Neural cell (in vitro differentiated cells): ENCODE measurements around the gene PHF2. TPM values are rescaled to one million over a fixed set of nuclear protein-coding genes. Genes with fewer than 3 reads are reported as not detected.

Source experiments
- H2AFZ ChIP-seq: fragments of 200-600, 300-800 bp; sonication (generic), shearing (Covaris generic); 2 replicates; pipeline ENCODE4 v1.6.0; 2014; ENCODE audit warnings: low read depth, mild to moderate bottlenecking, antibody characterized with exemption, low read length, moderate library complexity
- H3F3A ChIP-seq: fragments of 200-600 bp; shearing (Covaris generic); 2 replicates; pipeline ENCODE4 v1.6.1; 2016; ENCODE audit warnings: mild to moderate bottlenecking, moderate library complexity, mixed read lengths, antibody characterized with exemption, low read length; ENCODE audit not compliant: insufficient read depth, poor library complexity, severe bottlenecking
- H3K27ac ChIP-seq: fragments of 200-600, 300-800 bp; sonication (generic), shearing (Covaris generic); 2 replicates; pipeline ENCODE4 v1.5.1; 2014; ENCODE audit warnings: mild to moderate bottlenecking, low read length, moderate library complexity
- H3K27me3 ChIP-seq: fragments of 300-800, 200-600 bp; sonication (generic), shearing (Covaris generic); 2 replicates; pipeline ENCODE4 v1.6.0; 2014; ENCODE audit warnings: mild to moderate bottlenecking, low read depth, low read length, moderate library complexity; ENCODE audit not compliant: insufficient read depth
- H3K36me3 ChIP-seq: fragments of 300-800, 200-600 bp; sonication (generic), shearing (Covaris generic); 2 replicates; pipeline ENCODE4 v1.5.1; 2014; ENCODE audit warnings: mild to moderate bottlenecking, antibody characterized with exemption, low read length, moderate library complexity; ENCODE audit not compliant: insufficient read depth
- H3K4me2 ChIP-seq: fragments of 300-800, 200-600 bp; sonication (generic), shearing (Covaris generic); 2 replicates; pipeline ENCODE4 v1.6.0; 2014; ENCODE audit warnings: mild to moderate bottlenecking, low read length
- H3K4me3 ChIP-seq: fragments of 300-800, 200-600 bp; sonication (generic), shearing (Covaris generic); 2 replicates; pipeline ENCODE4 v1.5.1; 2014; ENCODE audit warnings: mild to moderate bottlenecking, low read length, moderate library complexity
- H3K79me2 ChIP-seq: fragments of 200-600 bp; shearing (Covaris generic); replicated peaks from 2 replicates; pipeline ENCODE4 v1.6.0; 2014; ENCODE audit warnings: mild to moderate bottlenecking, low read length, moderate library complexity; ENCODE audit not compliant: insufficient read depth
- H3K9ac ChIP-seq: fragments of 300-800, 200-600 bp; sonication (generic), shearing (Covaris generic); 2 replicates; pipeline ENCODE4 v1.6.1; 2016; ENCODE audit warnings: mild to moderate bottlenecking, low read length, mixed read lengths
- H3K9me2 ChIP-seq: fragments of 200-600 bp; shearing (Covaris generic); 2 replicates; pipeline ENCODE4 v1.6.1; 2016; ENCODE audit warnings: mild to moderate bottlenecking, low read length, mixed read lengths; ENCODE audit not compliant: insufficient read depth
- H3K9me3 ChIP-seq: fragments of 200-600, 300-800 bp; sonication (generic), shearing (Covaris generic); 2 replicates; pipeline ENCODE4 v1.6.1; 2016; ENCODE audit warnings: mild to moderate bottlenecking, mixed run types, low read length, moderate library complexity, mixed read lengths
- H4K20me1 ChIP-seq: fragments of 200-600 bp; shearing (Covaris generic); 2 replicates; pipeline ENCODE4 v1.6.1; 2016; ENCODE audit warnings: mild to moderate bottlenecking, mixed run types; ENCODE audit not compliant: insufficient read depth
- CTCF ChIP-seq: fragments of 450-650 bp; IDR thresholded peaks from 2 replicates; pipeline ENCODE4 v1.5.1; 2014; ENCODE audit warnings: antibody characterized with exemption, mild to moderate bottlenecking, moderate library complexity; ENCODE audit not compliant: poor library complexity, severe bottlenecking
- EP300 ChIP-seq: fragments of 450-650 bp; conservative IDR thresholded peaks from 2 replicates; pipeline ENCODE4 v1.6.1; 2014; ENCODE audit warnings: antibody characterized with exemption, mild to moderate bottlenecking, moderate library complexity; ENCODE audit not compliant: poor library complexity, severe bottlenecking
- MXI1 ChIP-seq: fragments of 450-650 bp; conservative IDR thresholded peaks from 2 replicates; pipeline ENCODE4 v1.6.1; 2014; ENCODE audit warnings: antibody characterized with exemption, mild to moderate bottlenecking; ENCODE audit not compliant: poor library complexity, severe bottlenecking
- POLR2AphosphoS5 ChIP-seq: IDR thresholded peaks from 2 replicates; pipeline ENCODE4 v1.6.1; 2012
- RAD21 ChIP-seq: fragments of 450-650 bp; conservative IDR thresholded peaks from 2 replicates; pipeline ENCODE4 v1.6.1; 2014; ENCODE audit warnings: antibody characterized with exemption, mild to moderate bottlenecking, moderate library complexity
- REST ChIP-seq: IDR thresholded peaks from 2 replicates; pipeline ENCODE4 v1.6.1; 2012; ENCODE audit warnings: borderline replicate concordance
- SMC3 ChIP-seq: fragments of 450-650 bp; conservative IDR thresholded peaks from 2 replicates; pipeline ENCODE4 v1.6.1; 2014; ENCODE audit warnings: antibody characterized with exemption, mild to moderate bottlenecking, moderate library complexity; ENCODE audit not compliant: poor library complexity
- TAF1 ChIP-seq: IDR thresholded peaks from 2 replicates; pipeline ENCODE4 v1.6.1; 2012; ENCODE audit warnings: low read depth
- polyA plus RNA-seq: library from polyadenylated mRNA; depleted of rRNA; stranded (reverse); fragments of >200 nt; gene quantifications from 2 replicates; pipeline ENCODE4 v1.2.3, GENCODE V29; 2014

The PHF2 gene
- polyA plus RNA-seq, 1 donor from 2014 or later, result 42.4 TPM

- Histone ChIP-seq H3K9me3 (no peaks in the 10 kb centered on the region), H3F3A (no peaks in the 10 kb centered on the region), H3K4me2 (no peak overlapping the region), H4K20me1 (peaks cover 3% of the 10 kb centered on the region), H3K4me3 (no peak overlapping the region), H3K9me2 (no peaks in the 10 kb centered on the region), H2AFZ (no peak overlapping the region), H3K36me3 (no peaks in the 10 kb centered on the region), H3K27ac (no peak overlapping the region), H3K79me2 (peaks cover 44% of the 10 kb centered on the region), H3K27me3 (no peaks in the 10 kb centered on the region), H3K9ac (no peak overlapping the region)
- TF ChIP-seq POLR2AphosphoS5 (no peak), MXI1 (no peak), EP300 (no peak), CTCF (no peak)
Observed at GRCh38 chr9:93595461-93595860, 19.1 kb downstream of the PHF2 start.

DNA sequence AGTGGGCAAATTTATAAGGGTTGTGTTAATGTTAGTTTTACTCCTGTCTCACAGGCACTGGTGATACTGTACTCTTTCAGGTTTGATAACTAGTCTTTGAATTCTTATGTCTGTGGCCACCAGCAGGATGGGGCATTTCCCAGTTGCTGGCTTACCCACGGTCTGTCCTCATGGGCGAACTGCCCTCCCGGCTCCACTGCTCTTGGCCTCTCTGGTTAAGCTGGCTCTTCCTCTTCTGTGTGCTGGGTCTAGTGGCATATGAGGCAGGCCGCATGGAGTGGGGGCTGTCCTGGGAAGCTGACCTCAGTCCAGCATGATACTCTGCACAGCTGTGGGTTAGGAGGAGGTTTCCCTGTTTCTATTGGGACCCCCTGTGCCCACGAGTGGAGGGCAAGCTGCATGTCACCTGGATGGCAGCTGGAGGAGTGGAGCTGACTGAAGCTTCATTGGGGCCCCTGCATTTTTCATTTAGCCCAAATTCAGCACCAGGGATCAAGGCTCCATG, 19.5 kb downstream of the PHF2 start:
- no peaks in the 10 kb centered on the region for H3K9me3 ChIP-seq
- H4K20me1 ChIP-seq, result peaks cover 2% of the 10 kb centered on the region
- H3K4me2 ChIP-seq, result no peak overlapping the region
- H2AFZ ChIP-seq, result no peak overlapping the region
- H3K9ac ChIP-seq, result no peak overlapping the region
- no peak overlapping the region for H3K4me3 ChIP-seq
- no peak overlapping the region for H3K27ac ChIP-seq
- no peaks in the 10 kb centered on the region for H3K36me3 ChIP-seq
- no peaks in the 10 kb centered on the region for H3K9me2 ChIP-seq
- H3F3A ChIP-seq, result no peaks in the 10 kb centered on the region
- TF ChIP-seq CTCF (no peak), TAF1 (no peak), SMC3 (no peak), REST (no peak), RAD21 (no peak), MXI1 (no peak)
- peaks cover 44% of the 10 kb centered on the region for H3K79me2 ChIP-seq
- H3K27me3 ChIP-seq, result no peaks in the 10 kb centered on the region
